BE2C (cell line): ENCODE measurements around the gene PDZD4.

ENCODE experiments used
- DNase-seq: peaks from one replicate; pipeline ENCODE4 v3.0.0-alpha.2; 2020
- H3K27me3 ChIP-seq: fragments of 250-450 bp; sonication (Bioruptor Pico); 2 replicates; pipeline ENCODE4 v1.5.1; 2020; ENCODE audit warnings: mild to moderate bottlenecking
- H3K36me3 ChIP-seq: fragments of 250-450 bp; sonication (Bioruptor Pico); 2 replicates; pipeline ENCODE4 v1.5.1; 2020; ENCODE audit warnings: mild to moderate bottlenecking
- H3K4me1 ChIP-seq: fragments of 250-450 bp; sonication (Bioruptor Pico); 2 replicates; pipeline ENCODE4 v1.5.1; 2020
- H3K4me3 ChIP-seq: 2 replicates; pipeline ENCODE4 v1.5.1; 2011; ENCODE audit warnings: low read depth, low read length
- H3K9me3 ChIP-seq: fragments of 250-450 bp; sonication (Bioruptor Pico); 2 replicates; pipeline ENCODE4 v1.5.1; 2020
- TF ChIP-seq, protein P1 (sequence below): IDR thresholded peaks from 2 replicates; pipeline ENCODE4 v1.5.1; 2012; ENCODE audit warnings: mild to moderate bottlenecking, low read depth, low read length

PDZD4 gene

DNA sequence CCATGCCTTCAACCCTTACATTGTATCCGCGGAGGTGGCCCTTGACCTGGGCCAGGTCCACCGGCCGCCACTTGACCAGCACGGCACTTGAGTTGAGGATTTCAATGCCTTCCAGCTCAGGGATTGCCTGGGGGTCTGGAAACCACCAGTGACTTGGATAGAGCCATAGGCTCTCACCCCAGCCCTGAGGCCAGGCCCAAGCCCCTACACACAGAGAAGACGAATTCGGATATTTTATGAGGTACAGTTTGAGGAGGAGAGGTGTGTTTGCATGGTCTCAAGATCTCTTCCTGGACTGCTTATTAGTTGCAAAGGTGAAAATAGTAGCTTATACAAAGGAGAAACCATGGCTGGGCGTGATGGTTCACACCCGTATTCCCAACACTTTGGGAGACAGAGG lies 35.3 kb upstream of the PDZD4 start:
- no peak for DNase-seq
- Histone ChIP-seq H3K4me3 (no peak overlapping the region), H3K27me3 (no peaks in the 10 kb centered on the region), H3K36me3 (peaks cover 84% of the 10 kb centered on the region), H3K9me3 (no peaks in the 10 kb centered on the region), H3K4me1 (peaks cover 23% of the 10 kb centered on the region)
- TF ChIP-seq, protein P1, sequence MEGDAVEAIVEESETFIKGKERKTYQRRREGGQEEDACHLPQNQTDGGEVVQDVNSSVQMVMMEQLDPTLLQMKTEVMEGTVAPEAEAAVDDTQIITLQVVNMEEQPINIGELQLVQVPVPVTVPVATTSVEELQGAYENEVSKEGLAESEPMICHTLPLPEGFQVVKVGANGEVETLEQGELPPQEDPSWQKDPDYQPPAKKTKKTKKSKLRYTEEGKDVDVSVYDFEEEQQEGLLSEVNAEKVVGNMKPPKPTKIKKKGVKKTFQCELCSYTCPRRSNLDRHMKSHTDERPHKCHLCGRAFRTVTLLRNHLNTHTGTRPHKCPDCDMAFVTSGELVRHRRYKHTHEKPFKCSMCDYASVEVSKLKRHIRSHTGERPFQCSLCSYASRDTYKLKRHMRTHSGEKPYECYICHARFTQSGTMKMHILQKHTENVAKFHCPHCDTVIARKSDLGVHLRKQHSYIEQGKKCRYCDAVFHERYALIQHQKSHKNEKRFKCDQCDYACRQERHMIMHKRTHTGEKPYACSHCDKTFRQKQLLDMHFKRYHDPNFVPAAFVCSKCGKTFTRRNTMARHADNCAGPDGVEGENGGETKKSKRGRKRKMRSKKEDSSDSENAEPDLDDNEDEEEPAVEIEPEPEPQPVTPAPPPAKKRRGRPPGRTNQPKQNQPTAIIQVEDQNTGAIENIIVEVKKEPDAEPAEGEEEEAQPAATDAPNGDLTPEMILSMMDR, result no peak

DNA sequence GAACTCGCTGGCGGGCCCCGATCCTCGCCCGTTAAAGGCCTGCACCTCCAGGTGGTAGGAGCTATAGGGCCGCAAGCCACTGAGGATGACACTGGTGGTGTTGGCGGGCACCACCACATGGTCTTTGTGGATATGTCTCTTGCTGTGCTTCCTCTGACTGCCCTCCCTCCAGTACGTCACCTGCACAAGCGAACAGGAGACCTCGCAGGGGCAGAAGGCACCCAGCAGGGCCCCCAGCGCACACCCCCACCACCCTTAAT lies 34.9 kb upstream of the PDZD4 start:
- Histone ChIP-seq H3K27me3 (no peaks in the 10 kb centered on the region), H3K36me3 (peaks cover 79% of the 10 kb centered on the region), H3K4me3 (no peak overlapping the region), H3K9me3 (no peaks in the 10 kb centered on the region), H3K4me1 (peaks cover 23% of the 10 kb centered on the region)
- TF ChIP-seq, protein P1, result no peak
- DNase-seq, result no peak

DNA sequence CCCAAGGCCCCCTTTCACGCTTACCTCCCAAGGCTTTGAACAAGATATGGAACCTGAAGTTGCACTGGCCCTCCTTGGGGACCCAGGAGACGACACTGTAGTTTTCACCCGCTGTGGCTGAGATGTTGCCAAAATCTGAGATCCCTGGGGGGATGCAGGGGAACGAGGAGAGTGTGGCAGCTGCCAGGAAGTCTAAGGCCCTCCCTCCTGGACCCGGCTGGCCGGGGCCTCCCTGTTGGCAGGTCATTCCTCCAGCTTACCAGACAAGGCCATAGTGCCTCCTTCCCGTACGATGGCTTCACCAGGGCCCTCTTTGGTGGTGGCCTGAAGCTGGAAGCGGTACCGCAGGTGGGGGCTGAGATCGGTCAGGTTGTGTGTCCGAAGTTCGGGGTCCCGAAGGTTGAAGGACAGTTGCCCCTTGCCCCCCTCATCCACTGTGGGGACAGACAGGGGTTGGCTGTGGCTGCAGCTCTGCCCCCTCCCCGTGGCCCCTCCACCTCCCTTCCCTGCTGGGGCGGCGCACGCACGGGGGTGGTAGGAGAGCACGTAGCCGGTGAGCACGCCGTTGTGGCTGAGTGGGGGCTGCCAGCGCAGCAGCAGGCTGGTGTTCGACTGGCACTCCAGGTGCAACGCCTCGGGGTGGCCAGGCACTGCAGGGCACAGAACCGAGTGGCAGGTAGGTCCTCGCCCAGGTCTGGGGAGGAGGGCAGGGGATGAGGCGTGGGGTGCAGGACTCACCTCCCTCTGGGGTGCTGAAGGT lies 34.4 kb upstream of the PDZD4 start:
- H3K9me3 ChIP-seq, result no peaks in the 10 kb centered on the region

DNA sequence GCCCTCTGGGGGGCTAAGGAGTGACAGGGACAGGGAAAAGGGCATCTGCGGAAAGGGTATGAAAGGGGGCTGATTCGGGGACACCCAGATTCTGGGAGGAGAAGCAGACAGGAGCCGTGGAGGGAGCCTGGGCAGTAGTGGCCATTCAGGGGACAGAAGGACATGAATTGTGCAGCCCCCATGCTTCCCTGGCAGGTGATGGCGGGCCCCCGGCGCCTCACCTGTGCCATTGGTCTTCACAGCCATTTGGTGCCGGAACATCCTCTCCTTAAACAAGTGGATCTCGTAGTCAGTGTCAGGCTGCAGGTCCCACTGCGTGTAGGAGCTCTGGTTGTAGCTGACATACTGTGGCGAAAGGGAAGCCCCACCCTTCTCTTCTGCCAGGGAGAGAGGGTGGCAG lies 33.8 kb upstream of the PDZD4 start:
- peak; percentile 4 for DNase-seq
- Histone ChIP-seq H3K4me1 (peaks cover 23% of the 10 kb centered on the region), H3K36me3 (peaks cover 68% of the 10 kb centered on the region), H3K4me3 (no peak overlapping the region), H3K9me3 (no peaks in the 10 kb centered on the region), H3K27me3 (no peaks in the 10 kb centered on the region)
- TF ChIP-seq, protein P1, result no peak

More for the DNA sequence above, 34.4 kb upstream of the PDZD4 start:
- Histone ChIP-seq H3K4me1 (peaks cover 23% of the 10 kb centered on the region), H3K36me3 (peaks cover 74% of the 10 kb centered on the region), H3K27me3 (no peaks in the 10 kb centered on the region), H3K4me3 (no peak overlapping the region)
- TF ChIP-seq, protein P1, result no peak
- peak; percentile 34 for DNase-seq

DNA sequence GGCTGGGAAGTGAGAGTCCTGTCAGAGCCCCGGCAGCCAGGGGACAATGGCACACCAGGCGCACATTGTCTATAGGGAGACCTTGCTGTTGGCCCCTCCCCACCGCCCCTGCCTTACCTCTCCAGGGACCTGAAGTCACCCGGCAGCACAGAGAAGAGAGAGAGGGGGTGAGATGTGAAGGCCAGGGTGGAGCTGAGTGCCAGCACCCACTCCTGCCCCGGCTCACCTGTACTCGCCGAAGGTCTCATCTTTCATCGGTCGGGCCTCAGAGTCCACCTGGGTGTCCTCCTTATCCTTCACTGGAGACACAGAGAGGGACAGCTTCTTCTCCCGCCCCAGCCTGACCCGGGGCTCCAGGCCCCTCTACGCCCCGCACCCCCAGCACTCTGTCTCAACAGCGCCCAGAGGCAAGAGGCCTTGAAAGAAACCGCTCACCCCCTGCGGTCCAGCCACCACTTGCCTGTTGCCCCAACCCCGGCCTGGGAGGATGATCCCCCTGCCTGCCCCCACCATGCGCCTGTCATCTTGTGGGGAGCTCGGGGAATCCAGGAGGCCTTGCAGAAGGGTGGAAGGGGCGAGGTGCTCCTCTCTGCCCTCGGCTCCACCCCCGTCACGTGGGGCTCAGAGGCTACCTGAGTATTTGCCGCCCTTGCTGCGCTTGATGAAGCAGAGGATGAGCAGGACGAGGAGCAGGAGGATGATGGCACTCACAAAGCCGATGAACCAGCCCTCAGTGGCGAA lies 33.1 kb upstream of the PDZD4 start:
- Histone ChIP-seq H3K4me3 (no peak overlapping the region), H3K27me3 (no peaks in the 10 kb centered on the region), H3K36me3 (peaks cover 61% of the 10 kb centered on the region), H3K4me1 (peaks cover 23% of the 10 kb centered on the region), H3K9me3 (no peaks in the 10 kb centered on the region)
- DNase-seq, result peak; percentile 11
- TF ChIP-seq, protein P1, result no peak
